Activated CD8-positive, alpha-beta memory T cell treated with anti-CD3 and anti-CD28 coated beads, Interleukin-2, amount 50 U/mL, for 24 hours (primary cell): Measurements from ENCODE around the gene GPC6.

Experiments
- DNase-seq: peaks from one replicate; pipeline ENCODE4 v3.0.0-alpha.2; 2020; ENCODE audit errors: extremely low read depth

Gene GPC6

GRCh38 chr13:93230261-93230855 is 3.8 kb downstream of the GPC6 start:
- DNase-seq = no peak

DNA sequence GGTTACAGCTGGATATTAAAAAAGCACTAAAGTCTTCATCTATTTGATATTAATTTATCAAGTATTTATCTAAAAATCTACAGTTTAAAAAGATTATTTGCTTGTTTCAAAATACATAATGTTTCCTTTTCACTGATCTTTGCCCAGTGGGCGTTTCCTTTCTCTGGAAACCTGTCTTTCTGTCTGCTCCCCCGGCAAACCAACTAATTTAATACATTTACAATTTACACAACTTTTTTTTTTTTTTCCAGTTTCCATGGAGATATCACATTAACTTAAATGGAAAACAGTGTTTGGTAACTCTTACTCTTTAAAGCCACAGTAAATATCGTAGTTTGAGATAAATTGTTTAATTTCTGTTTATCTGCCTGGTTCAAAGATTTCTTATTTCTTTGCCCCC is 5.3 kb downstream of the GPC6 start:
- no peak for DNase-seq

DNA sequence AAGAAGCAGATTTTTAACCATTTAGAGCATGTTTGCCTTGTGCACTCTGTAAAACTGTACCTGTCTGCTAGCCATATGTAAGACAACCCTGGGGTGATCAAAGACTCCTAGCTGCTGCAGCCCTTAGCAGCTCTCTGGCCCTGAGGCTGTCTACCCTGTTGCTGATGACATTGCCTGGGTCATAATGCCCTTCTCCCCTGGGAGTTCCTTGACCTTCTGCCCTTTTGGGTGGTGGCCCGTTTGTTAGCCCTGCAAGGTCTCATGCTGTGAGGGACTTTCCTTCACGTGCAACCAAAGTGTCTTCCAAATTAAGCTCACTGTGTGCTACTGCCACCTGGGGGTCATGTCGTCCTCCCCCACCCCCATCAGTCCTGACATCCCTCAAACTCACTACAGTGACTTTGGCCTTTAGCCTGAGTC is 7.4 kb downstream of the GPC6 start:
- no peak for DNase-seq

DNA sequence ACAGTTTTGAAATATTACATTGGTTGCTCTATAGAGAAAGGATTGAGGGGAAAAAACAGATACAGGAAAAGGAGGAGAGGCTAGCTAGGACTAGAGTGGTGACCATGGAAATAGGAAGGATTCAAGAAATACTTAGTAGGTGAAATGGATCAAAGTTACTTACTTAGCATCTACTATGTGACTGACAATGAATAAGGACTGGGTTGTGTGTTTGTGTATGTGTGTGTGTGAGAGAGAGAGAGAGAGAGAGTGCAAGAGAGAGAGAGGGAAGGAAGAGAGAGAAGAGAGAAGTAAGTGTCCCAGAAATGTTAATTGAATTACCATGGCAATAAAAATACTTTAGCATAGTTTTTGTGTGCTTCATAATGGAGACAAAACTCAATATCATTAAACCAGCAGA is 7.9 kb downstream of the GPC6 start:
- DNase-seq = no peak

DNA sequence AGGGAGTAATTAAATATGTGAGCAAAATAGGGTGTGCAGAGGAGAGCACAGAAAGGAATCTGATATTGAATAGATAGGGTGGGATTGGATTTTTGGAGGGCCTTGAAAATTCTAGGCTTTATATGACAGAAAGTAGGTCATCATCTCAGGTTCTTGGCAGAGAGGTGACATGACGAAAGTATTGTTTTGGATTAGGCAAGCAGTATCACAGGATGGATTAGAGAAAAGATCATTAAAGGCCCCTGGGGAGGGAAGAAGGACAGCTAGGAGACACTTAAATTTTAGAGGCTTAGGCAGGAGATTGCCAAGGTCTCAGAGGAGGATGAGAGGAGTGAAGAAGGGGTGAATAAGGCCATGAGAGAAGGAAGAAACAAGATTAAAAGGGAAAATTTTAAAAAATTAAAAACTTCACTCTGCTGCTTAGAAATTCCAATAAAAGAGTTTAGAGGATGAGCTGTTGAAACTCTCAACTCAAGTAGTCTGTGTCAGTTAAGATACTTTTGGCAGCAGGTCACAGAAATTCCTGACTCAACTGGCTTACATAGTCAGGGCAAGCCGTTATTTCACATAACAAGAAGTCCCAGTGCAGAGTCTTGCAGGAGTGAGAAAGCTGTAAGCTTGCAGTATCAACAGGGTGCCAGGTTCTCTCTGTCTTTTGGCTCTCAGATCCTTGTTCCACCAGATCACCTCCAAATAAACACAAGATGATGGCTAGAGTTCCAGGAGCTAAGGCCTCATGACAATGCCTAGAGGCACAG is 8.8 kb downstream of the GPC6 start:
- no peak for DNase-seq

DNA sequence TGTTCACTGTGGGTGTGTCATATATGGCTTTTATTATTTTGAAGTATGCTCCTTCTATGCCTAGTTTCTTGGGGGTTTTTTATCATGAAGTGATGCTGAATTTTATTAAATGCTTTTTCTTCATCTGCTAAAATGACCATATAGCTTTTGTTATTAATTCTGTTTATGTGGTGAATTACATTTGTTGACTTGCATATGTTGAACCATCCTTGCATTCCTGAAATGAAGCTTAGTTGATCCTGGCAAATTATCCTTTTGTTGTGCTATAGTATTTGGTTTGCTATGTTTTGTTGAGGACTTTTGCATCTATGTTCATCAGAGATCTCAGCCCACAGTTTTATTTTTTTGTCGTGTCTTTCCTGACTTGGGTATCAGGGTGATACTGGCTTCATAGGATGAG is 12.1 kb downstream of the GPC6 start:
- DNase-seq = no peak

GRCh38 chr13:93243375-93244063 is 16.9 kb downstream of the GPC6 start:
- DNase-seq = no peak

GRCh38 chr13:93244141-93244917 is 17.7 kb downstream of the GPC6 start:
- no peak for DNase-seq

DNA sequence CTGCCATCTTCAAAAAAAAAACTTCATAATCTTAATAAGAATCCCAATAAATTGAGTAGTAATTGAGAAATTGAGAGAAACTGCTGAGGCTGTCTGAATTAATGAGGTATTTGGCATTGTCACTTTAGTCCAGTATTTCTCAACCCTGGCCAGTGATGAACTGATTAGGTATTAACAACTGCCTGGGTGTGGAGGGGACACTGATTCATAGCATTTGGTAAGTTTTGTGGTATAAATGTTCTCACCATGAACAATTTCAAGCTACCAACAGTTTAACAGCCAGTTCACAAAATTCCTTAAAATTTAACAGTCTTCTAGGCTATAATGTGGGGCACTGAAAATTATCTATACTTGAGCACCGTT is 18.3 kb downstream of the GPC6 start:
- DNase-seq = no peak

- no peak for DNase-seq
Measured at GRCh38 chr13:93246069-93246468, 19.5 kb downstream of the GPC6 start.

- DNase-seq = no peak
Measured at GRCh38 chr13:93248627-93249047, 22.0 kb downstream of the GPC6 start.

GRCh38 chr13:93249364-93250306 is 23.0 kb downstream of the GPC6 start:
- DNase-seq = no peak

- DNase-seq = no peak
Measured at GRCh38 chr13:93254775-93255174, 28.2 kb downstream of the GPC6 start.

DNA sequence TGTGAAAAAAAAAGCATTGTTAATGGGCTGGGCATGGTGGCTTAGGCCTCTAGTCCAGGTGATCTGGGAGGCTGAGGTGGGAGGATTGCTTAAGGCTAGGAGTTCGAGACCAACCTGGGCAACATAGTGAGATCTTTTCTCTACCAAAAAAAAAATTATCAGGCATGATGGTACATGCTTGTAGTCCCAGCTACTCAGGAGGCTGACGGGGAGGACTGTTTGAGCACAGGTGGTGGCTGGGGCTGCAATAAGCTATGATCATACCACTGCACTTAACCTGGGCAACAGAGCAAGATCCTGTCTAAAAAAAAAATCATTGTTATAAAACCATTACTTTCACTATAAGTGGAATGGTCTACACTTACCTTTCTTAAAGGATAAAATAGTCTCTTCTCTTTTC is 30.4 kb downstream of the GPC6 start:
- no peak for DNase-seq

DNA sequence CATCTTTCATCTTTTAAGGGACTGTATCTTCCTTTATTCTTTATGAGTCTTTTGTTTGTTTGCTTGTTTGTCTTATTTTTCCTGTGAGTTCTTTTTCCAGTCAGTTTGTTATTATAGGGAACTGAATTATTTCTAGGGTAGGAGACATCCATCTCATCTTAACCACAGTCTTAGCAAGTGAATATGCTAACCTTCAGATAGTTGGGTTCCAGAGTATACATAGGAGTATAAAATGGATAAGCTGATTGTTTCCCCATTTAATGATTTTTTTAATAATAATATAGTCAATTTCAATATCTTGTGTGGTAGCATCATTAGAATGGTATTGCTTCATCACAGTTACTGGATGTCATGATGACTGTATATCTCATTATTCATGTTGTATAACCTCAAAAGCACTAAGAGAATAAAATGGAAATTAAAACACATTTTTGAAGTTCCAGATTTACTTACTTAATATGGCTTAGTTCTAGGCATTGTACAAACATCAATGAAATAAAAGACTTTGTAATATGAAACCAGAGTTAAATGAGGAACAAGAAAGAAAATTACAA is 33.0 kb downstream of the GPC6 start:
- DNase-seq = no peak

DNA sequence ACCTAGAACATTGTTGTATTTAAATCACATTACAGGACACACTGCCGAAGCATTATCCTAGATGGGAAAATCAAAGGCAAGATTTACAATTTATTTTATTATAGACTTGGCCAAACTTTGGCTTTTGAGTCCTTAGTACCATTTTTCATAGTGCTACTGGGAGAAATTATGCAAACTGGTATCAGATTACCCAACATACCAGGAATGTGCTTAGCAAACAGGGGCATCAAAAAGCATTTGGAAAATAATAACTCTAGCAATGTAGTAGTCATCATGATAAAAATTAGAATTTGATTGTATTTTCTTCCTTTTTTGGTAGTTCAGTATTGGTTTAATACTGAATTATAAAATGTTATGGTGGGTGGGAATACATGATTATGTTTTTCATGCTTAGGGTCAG is 34.0 kb downstream of the GPC6 start:
- DNase-seq = no peak

GRCh38 chr13:93262729-93263345 is 36.2 kb downstream of the GPC6 start:
- no peak for DNase-seq

GRCh38 chr13:93264876-93265275 is 38.3 kb downstream of the GPC6 start:
- DNase-seq = no peak

GRCh38 chr13:93265800-93266199 is 39.2 kb downstream of the GPC6 start:
- DNase-seq = no peak

DNA sequence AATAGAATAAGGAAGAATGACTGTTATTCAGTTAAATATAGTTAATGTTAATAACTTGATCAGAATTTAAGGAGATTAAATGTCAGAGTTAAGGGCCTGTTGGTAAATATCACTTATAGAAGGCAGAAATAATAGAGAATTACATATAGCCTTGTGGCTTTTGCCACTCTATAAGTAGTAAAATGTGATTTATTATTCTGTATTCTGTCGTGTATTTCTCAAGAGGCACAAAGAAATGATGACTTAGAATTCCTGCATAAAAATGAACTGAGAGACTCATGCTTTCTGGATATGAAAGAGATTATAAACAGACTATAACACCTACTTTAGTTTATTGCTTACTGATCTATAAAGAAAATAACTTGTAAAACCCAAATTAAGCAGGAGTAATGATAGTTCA is 40.1 kb downstream of the GPC6 start:
- DNase-seq = no peak
